ENCODE data around the gene TCF7. TPM values are rescaled to one million over a fixed set of nuclear protein-coding genes. Genes with fewer than 3 reads are reported as not detected.

Gene TCF7
- total RNA-seq, 1 donor from 2014 or later: 0.34 TPM

DNA sequence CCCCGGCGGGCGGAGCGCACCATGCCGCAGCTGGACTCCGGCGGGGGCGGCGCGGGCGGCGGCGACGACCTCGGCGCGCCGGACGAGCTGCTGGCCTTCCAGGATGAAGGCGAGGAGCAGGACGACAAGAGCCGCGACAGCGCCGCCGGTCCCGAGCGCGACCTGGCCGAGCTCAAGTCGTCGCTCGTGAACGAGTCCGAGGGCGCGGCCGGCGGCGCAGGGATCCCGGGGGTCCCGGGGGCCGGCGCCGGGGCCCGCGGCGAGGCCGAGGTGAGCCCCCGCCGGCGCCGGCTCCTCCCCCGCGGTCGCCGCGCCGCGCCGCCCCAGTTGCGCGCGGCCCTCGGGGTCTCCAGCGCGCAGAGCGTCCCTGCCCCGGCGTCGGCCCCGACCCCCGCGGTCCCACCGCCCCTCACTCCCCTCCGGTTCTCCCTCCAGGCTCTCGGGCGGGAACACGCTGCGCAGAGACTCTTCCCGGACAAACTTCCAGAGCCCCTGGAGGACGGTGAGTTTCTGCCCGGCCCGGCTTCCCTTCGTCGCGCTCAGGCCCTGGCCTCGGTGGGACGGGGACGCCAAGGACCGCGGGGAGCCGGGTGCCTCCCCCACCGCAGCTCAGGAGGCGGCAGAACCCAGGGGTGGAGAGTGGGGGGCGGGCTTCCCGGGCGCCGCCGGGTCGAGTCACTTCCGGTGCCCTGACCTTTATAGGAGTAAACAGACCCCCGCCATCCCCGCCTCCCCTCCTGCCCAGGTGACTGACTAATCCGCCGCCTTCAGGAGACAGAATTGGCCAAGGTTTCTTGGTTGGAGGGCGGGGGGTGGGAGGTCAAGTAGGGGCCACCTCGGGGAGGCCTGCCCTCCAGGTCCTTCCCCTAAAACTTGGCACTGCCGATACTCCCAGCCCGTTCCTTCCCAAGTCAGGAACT is 665 bp downstream of the TCF7 start:
- DNase-seq: no peak

DNA sequence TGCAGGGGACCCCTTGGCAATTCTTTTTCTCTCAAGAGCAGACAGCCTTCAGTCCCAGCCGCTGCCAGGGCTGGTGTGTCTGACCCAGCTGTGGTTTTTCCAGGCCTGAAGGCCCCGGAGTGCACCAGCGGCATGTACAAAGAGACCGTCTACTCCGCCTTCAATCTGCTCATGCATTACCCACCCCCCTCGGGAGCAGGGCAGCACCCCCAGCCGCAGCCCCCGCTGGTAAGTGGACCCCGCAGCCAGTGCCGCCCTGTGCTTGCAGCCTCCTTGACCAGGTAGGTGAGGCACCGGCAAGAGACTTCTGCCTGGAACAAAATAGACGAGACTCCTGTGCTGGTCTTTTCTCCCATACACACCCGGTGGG is 1.3 kb downstream of the TCF7 start:
- DNase-seq: no peak

DNA sequence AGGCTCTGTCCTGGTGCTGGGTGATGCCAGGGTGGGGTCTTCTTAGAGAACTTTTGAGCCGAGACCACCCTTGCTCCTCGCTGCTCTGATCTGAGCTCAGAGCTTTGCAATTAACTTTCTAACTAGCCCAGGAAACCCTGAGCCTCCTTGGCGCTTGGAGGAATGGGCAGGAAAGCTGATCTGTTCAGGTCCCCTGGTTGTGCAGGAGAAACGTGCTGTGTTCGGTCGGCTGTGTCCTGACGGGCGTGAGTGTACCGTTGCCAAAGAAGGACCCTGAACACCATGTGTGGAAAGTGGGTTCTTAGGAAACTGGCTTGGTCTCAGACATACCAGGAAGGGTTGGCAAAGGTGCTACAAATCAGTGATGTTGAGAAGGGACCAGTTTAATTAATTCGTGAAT is 1.8 kb downstream of the TCF7 start:
- no peak for DNase-seq

DNA sequence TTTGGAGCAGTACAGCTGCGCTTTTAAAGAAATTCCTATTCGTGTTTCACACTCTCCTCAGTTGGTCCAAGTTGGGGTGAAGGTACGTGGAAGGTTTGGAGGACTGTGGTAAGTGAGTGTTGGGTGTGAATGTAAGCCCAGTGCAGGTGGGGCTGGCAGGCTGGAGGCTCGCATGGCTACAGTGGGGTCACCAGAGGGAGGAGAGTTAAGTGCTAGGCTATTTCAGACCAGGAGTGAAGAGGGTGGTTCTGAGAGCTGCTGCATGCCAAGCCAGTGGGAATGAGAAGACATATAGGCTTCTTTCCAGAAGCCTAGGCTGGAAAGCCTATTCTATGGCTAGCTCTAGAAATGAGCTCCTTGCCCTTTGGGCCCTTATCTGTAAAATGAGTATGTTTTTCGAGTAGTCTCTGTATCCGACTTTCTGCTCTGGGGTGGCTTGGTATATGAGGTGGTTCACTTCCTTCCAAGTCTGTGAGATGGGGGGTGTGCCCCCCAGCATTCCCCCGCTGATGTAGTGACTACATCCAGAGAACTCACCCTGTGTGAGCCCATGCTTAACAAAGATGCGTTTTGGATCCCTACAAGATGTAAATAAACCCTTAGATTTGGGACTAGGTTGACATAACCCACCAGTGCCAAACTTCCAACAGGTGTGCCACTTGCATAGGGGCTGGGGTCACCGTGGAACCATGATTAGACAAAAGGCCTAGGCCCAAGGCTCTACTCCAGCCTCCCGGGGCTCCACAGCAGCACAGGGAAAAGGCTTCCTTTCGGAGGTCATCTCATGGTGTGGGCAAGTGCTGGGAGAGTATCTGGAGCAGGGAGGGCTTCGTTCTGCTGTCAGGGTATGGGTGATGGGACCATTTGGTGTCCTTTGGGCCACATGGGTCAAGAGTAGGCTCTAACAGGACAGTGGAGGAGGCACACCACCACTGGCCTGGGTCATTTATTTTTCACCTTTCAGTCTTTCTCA is 2.6 kb downstream of the TCF7 start:
- DNase-seq: no peak

DNA sequence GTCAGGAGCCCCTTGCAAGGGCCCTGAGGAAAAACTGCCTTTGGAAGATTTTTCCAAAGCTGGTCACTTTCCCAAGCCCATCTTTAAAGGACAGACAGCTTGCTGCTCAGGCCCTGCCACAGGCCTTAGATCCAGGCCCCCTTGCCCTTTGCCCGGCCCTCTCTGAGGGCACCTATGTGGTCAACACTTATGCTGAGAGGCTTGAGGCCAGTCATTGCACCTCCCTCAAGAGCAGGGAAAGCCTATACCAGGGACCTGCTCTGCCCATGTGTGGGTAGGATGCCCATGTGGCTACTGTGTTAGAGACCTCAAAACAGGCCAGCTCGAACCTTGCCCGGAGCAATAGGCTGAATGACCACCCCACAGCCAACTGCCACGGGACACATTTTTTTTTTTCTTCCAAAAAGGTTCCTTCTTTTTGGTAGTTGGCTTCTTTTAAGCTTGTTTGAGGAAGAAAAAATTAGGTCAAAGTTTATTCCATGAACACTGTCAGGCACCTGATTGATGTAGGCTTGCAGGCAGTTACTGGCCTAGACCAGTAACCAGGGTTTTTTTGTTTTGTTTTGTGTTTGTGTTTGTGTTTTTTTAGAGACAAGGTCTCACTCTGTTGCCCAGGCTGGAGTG is 3.8 kb downstream of the TCF7 start:
- DNase-seq: no peak

DNA sequence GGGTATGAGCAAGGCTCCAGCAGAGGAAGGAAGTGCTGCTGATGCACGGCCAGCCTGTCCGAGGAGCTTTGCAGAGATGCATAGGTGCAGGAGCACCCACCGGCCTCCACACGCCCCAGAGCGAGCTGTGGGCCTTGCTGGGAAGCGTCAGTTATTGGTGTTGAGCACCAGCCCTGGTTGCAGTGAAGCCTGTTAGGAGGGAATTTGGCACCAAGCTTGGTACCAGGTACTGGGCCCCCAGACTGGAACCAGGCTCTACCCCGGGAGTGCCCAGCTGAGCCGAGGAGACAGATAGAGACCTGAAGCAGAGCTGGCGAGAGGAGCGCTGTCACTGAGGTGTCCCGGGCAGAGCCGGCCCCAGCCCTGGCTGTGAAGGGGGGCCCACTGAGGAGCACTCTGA is 5.2 kb downstream of the TCF7 start:
- no peak for DNase-seq

DNA sequence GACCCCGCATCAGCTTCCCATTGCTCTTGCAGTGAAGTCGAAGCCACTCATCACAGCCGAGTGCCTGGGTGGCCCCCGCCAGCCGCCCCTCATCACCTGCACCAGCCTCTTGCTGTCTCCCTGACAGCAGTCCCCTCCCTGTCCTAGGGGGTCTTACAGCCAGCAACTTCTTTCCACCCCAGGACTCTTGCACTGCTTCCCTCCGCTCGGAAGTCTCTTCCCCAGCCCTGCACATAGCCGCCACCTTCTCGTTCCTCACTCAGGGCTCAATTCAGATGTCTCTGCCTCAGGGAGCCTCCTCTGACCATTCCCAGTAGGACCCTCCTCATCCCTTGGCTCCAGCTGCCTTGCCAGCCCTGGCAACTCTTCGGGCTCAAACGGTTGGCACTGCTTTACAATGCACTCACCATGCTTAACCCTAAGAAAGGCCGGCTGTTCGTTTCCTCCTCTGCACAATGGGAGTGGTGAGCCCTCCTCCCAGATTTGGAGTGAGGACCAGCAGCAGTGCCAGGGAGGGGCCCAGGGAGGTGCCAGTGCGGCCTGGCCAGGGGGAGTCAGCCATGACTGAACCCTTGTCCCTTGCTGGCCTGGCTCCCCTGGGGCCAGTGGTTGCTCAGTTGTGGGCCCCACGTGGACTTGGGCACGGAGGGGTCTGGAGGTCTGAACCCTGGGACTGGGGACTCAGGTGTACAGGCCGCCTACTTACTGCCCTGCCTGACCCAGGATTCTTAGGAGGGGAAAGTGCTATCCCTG is 6.1 kb downstream of the TCF7 start:
- DNase-seq: no peak

DNA sequence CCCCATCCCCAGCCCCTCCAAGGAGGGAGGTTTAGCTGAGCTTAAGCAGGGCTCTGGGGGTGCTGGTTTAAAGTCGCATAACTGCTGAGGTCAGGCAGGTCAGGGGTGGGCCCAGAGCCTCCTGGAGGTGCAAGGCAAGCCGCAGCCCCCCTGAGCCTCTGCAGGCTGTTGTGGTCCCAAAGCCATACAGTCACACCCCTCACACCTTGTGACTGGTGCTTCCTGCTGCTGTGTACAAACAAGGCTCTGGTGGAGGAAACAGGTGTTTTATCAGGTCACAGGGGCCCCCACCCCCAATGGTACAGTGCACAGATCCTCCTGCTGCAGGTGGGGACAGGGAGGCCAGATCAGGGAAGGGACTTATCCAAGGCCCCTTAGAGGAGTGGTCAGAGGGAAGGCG is 8.0 kb downstream of the TCF7 start:
- no peak for DNase-seq

DNA sequence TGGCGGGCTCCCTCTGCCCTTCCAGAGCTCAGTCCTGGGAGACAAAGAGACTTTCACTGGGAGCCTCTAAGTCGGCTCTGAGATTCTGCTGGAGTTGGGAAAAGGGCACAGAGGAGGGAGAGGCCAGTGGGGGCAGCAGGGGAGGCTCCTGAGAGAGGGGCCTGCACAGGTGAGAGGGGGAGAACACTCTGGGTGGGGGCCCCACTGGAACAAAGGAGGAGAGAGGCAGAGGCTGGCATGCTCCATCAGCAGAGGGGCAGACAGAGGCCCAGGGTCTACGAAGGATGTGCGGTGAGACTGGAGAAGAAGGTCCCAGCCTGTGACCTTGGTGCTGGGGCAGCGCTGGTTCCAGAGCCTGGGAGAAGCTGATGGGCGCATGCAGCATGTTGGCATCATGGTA is 8.9 kb downstream of the TCF7 start:
- DNase-seq: no peak

DNA sequence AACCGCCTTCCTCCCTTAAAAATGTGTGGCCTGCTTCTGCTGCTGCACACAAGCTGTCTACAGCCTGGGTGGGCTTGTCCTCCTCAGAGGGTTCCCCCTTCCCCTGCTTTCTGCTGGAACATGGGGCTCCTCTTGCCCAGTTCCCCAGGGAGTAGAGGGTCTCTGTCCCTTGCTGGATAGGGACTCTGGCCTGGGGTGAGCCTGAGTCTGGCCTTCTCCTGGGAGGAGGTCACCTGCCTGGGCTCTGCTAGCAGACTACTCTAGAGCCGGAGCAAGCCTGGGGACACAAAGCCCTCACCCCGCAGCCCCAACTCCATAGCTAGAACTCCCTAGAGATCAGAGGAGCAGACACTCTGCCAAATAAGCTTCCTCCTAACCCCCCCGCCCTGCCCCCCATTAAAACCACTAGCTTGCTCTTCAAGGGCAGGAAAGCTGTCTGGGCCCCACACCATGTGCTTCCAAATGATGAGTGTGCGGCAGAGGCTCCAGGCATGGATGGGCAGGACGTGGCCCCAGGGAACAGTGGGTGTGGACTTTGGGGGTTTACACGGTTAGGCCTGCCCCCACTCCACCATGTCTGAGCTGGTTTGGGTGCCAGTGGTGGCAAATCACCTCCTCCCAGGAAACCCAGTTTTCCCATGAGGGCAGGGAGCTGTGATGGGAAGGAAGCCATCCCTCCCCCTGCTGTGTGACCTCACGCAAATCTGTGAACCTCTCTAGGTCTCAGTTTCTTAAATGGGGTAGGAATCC is 10.0 kb downstream of the TCF7 start:
- no peak for DNase-seq

DNA sequence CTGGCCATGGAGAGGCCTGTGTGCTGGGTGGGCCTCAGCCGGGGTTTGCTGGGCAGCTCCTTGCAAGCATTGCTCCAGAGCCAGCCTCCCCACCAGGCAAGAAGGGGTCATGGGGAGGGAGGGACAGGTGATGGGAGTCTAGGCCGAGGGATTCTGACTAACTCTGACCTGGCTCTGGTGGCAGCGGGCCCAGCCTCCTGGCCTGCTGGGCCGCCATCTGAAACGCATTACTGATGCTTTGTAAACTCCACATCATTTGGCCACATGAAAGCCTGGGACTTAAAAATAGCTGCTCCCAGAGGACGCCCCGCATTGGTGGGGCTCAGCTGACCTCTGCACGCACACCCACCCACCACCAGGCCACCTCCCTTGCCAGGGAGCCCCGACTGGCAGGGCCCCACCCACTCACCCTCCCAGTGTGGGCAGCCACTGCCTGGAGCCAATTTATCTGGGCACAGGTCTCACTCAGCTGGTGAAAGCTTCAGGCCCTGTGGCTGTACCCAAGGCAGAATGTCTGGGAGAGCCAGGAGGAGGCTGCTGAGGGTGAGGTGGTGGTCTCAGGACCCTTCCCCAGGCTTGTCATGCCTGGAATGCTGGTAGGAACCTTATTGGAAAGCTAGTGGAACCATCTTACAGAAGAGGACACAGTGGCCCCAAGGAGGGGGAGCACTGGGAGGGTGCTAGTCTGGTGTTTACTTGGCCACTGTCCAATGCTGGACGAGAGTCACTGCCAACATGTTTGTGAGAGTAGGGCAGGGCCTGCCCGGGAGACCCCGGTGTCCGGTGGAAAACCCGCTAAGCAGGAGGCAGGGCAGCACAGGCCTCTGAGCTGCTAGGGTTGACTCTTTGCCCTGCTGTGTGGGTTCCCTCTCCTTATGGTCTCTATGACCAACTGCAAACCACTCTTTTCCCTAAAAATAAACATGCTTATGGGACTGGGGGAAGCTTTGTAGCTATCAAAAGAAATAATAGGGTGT is 10.8 kb downstream of the TCF7 start:
- peak; percentile 32 for DNase-seq

DNA sequence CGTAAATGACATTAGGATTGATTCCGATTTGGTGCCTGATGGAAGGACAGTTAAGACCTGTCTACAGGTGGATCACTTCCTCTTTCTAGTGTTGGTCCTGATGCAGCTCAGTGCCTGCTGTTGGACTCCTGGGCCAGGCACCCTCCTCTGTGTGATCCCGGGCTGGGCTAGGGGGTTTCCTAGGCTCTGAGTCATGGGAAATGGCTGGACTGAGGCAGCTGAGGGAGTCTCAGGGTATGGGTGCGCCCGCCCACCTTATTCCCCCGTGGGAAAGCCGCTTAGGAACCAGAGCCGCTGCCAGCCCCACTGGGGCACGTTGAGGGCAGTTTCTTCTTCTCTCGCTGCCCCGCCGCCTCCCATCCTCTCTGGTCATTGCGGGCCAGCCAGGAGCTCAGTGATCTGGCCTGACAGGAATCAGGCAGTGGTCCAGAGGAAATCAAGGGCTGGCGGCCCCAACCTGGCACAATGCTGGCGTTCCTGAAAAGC is 12.9 kb downstream of the TCF7 start:
- peak; percentile 70 for DNase-seq

DNA sequence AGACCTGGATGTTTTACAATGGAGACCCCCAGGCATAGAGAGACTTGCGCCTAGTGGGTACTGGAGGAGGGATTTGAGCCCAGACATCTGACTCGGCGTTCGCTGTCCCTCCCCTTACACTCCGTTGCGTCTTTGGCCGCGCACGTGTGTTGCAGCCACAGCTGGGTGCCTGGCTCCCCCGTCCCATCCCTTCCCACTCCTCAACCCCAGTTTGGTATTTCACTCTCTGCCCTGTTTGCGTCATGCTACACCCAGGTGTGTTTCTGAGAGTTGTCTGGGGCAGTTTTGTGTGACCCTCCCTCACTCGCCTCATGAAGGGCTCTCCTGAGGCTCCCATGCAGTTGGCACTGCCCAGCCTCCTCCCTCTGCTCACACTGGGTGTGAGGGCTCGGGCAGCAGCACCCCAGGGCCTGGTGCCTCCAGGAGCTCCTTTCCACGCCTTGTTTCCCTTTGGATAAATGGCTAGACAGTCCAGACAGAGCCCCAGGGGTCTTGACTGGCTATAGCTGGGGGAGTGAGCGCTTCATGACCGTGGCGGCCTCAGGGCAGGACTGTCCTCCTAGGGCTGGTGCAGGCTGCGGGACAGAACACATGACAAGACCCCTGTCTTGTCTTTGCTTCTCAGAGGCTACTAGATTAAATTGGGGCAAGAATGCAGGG is 13.6 kb downstream of the TCF7 start:
- no peak for DNase-seq

DNA sequence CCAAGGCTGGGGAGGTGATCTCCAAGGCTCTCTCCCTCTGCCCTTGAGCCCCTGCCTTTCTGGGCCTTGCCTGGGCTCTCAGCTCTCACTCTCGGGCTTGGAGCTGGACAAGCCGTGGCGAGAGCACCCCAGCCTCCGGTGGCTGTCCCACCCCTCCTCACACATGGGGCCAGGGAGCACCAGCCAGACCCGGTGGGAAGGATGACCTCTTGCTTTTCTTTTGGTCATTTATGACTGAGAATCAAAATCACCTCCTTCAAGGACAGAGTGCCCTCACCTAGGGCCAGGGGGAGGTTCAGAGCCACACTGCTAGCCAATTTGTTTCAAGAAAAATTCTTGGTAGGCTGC is 14.1 kb downstream of the TCF7 start:
- no peak for DNase-seq

DNA sequence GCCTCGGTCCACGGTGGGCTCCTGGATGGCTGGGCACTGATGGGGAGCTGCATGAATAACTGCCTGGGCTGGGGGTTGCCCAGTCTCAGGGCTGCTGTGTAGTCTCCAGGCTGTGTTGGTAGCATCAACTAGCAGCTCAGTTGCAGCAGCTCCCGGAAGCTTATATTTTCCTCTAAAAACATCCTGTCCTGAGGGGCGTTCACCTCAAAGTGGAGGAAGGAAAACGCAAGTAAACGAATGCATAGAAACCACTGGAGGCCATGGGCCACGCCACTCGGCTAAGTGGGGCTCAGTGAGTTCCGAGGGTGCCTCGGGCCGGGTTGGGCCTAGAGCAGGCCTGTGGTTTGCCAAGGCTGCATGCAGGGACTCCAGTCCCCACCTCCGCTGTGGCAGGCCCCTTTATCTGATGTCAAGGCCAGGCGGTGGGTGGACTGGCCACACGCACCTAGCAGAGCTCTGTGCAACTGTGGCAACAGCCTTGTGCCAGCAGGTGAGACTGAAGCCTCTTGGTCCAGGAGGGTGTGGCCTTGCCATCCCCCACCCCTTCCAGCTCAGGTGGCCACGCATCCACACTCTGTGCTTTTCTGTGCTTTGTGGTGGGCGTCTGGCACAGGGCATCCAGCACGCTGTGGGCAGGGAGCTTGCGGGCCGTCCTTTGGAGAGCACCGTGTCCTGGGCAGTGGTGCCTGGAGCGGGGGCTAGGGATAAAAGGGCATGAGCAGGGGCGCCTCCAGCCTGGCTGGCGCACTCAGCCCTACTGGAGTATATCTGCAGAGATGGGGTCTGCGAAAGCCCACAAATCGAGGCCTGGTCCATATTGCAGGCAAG is 15.1 kb downstream of the TCF7 start:
- DNase-seq: no peak

DNA sequence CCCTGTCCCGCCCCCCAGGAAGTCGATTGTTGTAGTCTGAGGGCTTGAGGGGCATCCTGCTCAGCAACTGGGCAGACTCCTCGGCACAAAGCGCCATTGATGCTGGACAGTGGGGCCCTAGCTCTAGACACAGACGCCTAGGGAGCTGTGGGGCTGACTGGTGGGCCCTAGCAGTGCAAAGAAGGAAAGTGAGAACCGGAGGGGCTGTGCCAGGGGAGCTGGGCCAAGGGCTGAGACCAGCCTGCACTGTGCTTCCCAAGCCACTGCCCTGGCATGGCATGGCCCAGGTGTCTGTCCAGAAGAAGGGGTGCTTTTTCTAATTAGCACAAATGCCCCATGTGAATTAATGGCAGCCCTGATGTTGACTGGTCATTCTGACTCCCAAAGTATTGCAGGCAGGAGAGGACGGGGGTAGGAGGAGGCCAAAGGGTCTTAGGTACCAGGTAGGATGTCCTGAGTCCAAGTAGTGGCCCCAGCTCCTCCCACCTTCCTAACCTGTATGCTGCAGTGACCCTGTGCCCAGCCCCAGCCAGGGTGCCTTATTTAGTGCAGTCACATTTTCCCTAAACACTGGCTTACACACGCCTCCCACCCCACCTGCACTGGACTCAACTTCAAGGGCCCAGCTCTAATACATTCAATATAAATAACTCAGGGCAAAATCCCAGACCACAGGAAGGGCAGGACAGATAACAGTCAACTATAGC is 15.9 kb downstream of the TCF7 start:
- DNase-seq: no peak

DNA sequence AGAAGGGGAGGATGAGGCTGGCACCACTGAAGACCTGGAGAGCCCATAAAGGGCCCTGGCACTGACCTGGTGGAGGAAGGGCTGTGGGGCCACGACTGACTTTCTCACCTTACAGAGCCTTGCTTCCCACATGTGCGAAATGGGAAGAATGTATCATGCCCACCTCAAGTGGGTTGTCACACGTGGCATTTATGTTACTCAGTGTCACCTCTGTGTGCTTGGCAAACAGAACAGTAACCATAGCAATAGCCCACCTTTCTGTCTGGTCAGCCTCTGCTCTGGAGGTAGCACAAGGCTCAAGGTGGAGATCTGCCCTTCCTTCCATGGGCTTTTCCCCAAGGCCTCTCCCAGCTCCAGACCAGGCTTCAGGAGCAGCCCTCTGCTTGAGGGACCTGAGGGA is 16.7 kb downstream of the TCF7 start:
- DNase-seq: no peak

All from dermis blood vessel endothelial cell (primary cell).